Measurements from ENCODE around the gene CERCAM. TPM values are rescaled to one million over a fixed set of nuclear protein-coding genes. Genes with fewer than 3 reads are reported as not detected.

The CERCAM gene
- total RNA-seq, 1 donor: 195 TPM

GRCh38 chr9:128408963-128409431, 11.7 kb upstream of the CERCAM start:
- Histone ChIP-seq H3K4me3 (ENCODE audit: insufficient read depth, low read length) (no peak overlapping the region), H2AFZ (ENCODE audit: low read length) (peak overlapping the region; percentile 29), H3K27ac (ENCODE audit: low read depth, low read length) (no peak overlapping the region), H3K79me2 (ENCODE audit: insufficient read depth, low read length) (no peaks in the 10 kb centered on the region), H3K4me1 (ENCODE audit: insufficient read depth, low read length) (peaks cover 10% of the 10 kb centered on the region), H3K9me3 (ENCODE audit: low read depth, low read length) (no peaks in the 10 kb centered on the region), H4K20me1 (ENCODE audit: insufficient read depth, low read length) (no peaks in the 10 kb centered on the region), H3K27me3 (ENCODE audit: insufficient read depth, low read length) (peaks cover 6% of the 10 kb centered on the region), H3K4me2 (ENCODE audit: insufficient read depth, low read length) (no peak overlapping the region), H3K36me3 (ENCODE audit: insufficient read depth, low read length) (no peaks in the 10 kb centered on the region)
- TF ChIP-seq, protein P1, sequence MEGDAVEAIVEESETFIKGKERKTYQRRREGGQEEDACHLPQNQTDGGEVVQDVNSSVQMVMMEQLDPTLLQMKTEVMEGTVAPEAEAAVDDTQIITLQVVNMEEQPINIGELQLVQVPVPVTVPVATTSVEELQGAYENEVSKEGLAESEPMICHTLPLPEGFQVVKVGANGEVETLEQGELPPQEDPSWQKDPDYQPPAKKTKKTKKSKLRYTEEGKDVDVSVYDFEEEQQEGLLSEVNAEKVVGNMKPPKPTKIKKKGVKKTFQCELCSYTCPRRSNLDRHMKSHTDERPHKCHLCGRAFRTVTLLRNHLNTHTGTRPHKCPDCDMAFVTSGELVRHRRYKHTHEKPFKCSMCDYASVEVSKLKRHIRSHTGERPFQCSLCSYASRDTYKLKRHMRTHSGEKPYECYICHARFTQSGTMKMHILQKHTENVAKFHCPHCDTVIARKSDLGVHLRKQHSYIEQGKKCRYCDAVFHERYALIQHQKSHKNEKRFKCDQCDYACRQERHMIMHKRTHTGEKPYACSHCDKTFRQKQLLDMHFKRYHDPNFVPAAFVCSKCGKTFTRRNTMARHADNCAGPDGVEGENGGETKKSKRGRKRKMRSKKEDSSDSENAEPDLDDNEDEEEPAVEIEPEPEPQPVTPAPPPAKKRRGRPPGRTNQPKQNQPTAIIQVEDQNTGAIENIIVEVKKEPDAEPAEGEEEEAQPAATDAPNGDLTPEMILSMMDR (IDR thresholded peaks at IDR 0.05; ENCODE audit: extremely low read depth, low read depth, low read length): no peak
- DNase-seq (ENCODE audit: insufficient read length, low spot score, missing footprints): no peak

GRCh38 chr9:128409450-128409849, 11.2 kb upstream of the CERCAM start:
- Histone ChIP-seq H3K27me3 (ENCODE audit: insufficient read depth, low read length) (peaks cover 11% of the 10 kb centered on the region), H4K20me1 (ENCODE audit: insufficient read depth, low read length) (no peaks in the 10 kb centered on the region), H3K4me3 (ENCODE audit: insufficient read depth, low read length) (no peak overlapping the region), H3K36me3 (ENCODE audit: insufficient read depth, low read length) (no peaks in the 10 kb centered on the region), H3K79me2 (ENCODE audit: insufficient read depth, low read length) (no peaks in the 10 kb centered on the region), H3K9me3 (ENCODE audit: low read depth, low read length) (no peaks in the 10 kb centered on the region), H2AFZ (ENCODE audit: low read length) (no peak overlapping the region), H3K4me1 (ENCODE audit: insufficient read depth, low read length) (peaks cover 10% of the 10 kb centered on the region), H3K4me2 (ENCODE audit: insufficient read depth, low read length) (no peak overlapping the region), H3K27ac (ENCODE audit: low read depth, low read length) (no peak overlapping the region)
- TF ChIP-seq, protein P1 (IDR thresholded peaks at IDR 0.05; ENCODE audit: extremely low read depth, low read depth, low read length): no peak
- DNase-seq (ENCODE audit: insufficient read length, low spot score, missing footprints): peak; percentile 73

DNA sequence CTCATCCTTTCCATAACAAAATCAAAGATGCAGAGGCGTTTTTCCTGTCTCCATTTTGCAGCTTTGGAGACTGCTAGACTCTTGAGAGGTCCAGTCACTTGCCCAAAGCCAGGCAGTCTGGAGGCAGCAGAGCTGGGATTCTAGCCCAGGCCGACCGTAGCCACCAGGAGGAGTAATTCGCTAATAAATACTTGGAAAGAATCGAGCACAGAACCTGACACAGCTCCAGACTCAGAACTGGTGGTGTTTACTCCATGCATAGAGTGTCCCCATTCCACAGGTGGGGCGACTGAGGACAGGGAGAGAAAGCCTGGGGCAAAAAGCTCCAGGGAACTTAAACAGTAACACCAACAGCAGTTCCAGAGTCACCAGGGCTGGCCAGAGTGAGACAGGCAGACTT, 10.7 kb upstream of the CERCAM start:
- peak; percentile 95 for DNase-seq (ENCODE audit: insufficient read length, low spot score, missing footprints)
- Histone ChIP-seq H3K27me3 (ENCODE audit: insufficient read depth, low read length) (peaks cover 16% of the 10 kb centered on the region), H3K27ac (ENCODE audit: low read depth, low read length) (no peak overlapping the region), H4K20me1 (ENCODE audit: insufficient read depth, low read length) (no peaks in the 10 kb centered on the region), H3K79me2 (ENCODE audit: insufficient read depth, low read length) (no peaks in the 10 kb centered on the region), H2AFZ (ENCODE audit: low read length) (no peak overlapping the region), H3K4me1 (ENCODE audit: insufficient read depth, low read length) (peaks cover 10% of the 10 kb centered on the region), H3K9me3 (ENCODE audit: low read depth, low read length) (no peaks in the 10 kb centered on the region), H3K36me3 (ENCODE audit: insufficient read depth, low read length) (no peaks in the 10 kb centered on the region), H3K4me3 (ENCODE audit: insufficient read depth, low read length) (no peak overlapping the region), H3K4me2 (ENCODE audit: insufficient read depth, low read length) (no peak overlapping the region)
- TF ChIP-seq, protein P1 (IDR thresholded peaks at IDR 0.05; ENCODE audit: extremely low read depth, low read depth, low read length): peak; percentile 53

GRCh38 chr9:128411364-128412119, 9.1 kb upstream of the CERCAM start:
- peak; percentile 54 for DNase-seq (ENCODE audit: insufficient read length, low spot score, missing footprints)
- H3K9me3 ChIP-seq (ENCODE audit: low read depth, low read length): no peaks in the 10 kb centered on the region
- peaks cover 29% of the 10 kb centered on the region for H3K27me3 ChIP-seq (ENCODE audit: insufficient read depth, low read length)
- no peak overlapping the region for H3K4me2 ChIP-seq (ENCODE audit: insufficient read depth, low read length)
- no peaks in the 10 kb centered on the region for H3K79me2 ChIP-seq (ENCODE audit: insufficient read depth, low read length)
- no peak overlapping the region for H3K27ac ChIP-seq (ENCODE audit: low read depth, low read length)
- no peak overlapping the region for H2AFZ ChIP-seq (ENCODE audit: low read length)
- TF ChIP-seq, protein P1 (IDR thresholded peaks at IDR 0.05; ENCODE audit: extremely low read depth, low read depth, low read length): no peak
- H4K20me1 ChIP-seq (ENCODE audit: insufficient read depth, low read length): no peaks in the 10 kb centered on the region
- H3K36me3 ChIP-seq (ENCODE audit: insufficient read depth, low read length): no peaks in the 10 kb centered on the region
- H3K4me3 ChIP-seq (ENCODE audit: insufficient read depth, low read length): no peak overlapping the region
- H3K4me1 ChIP-seq (ENCODE audit: insufficient read depth, low read length): peaks cover 8% of the 10 kb centered on the region

Data from osteoblast (primary cell).